NCI-H2196 (cell line): Measurements from ENCODE around the gene ECM1.

Experiments
- DNase-seq: peaks from one replicate; lab custom pipeline; 2025; ENCODE audit not compliant: unreplicated experiment; lab: John Stamatoyannopoulos, UW

ECM1 gene

GRCh38 chr1:150543500-150544143 lies 35.7 kb downstream of the ECM1 start:
- peak; percentile 77 for DNase-seq

- peak; percentile 35 for DNase-seq
Measured at GRCh38 chr1:150544204-150544603, 36.3 kb downstream of the ECM1 start.

- no peak for DNase-seq
Measured at GRCh38 chr1:150545486-150546032, 37.6 kb downstream of the ECM1 start.

- no peak for DNase-seq
Measured at GRCh38 chr1:150546294-150546937, 38.5 kb downstream of the ECM1 start.

- DNase-seq, result no peak
Measured at GRCh38 chr1:150548324-150548631, 40.4 kb downstream of the ECM1 start.

GRCh38 chr1:150548632-150549495 lies 41.0 kb downstream of the ECM1 start, which contains the start of gene ADAMTSL4:
ADAMTSL4 (plus strand) TSS chr1:150549408; CDS start chr1:150552289, 2,881 bp downstream.
- peak; percentile 43 for DNase-seq

- DNase-seq, result no peak
Measured at GRCh38 chr1:150549496-150550221, 41.8 kb downstream of the ECM1 start.

- no peak for DNase-seq
Measured at GRCh38 chr1:150550222-150551050, 42.5 kb downstream of the ECM1 start.

GRCh38 chr1:150551051-150551783 lies 43.3 kb downstream of the ECM1 start:
- DNase-seq, result no peak

GRCh38 chr1:150551784-150552127 lies 43.8 kb downstream of the ECM1 start:
- DNase-seq, result no peak

- DNase-seq, result no peak
Measured at GRCh38 chr1:150552128-150552910, 44.4 kb downstream of the ECM1 start.

- no peak for DNase-seq
Measured at GRCh38 chr1:150552911-150553289, 45.0 kb downstream of the ECM1 start.

- no peak for DNase-seq
Measured at GRCh38 chr1:150553392-150554085, 45.6 kb downstream of the ECM1 start.

GRCh38 chr1:150554086-150554452 lies 46.2 kb downstream of the ECM1 start:
- DNase-seq, result no peak

- no peak for DNase-seq
Measured at GRCh38 chr1:150555198-150555970, 47.5 kb downstream of the ECM1 start.

GRCh38 chr1:150555971-150556865 lies 48.3 kb downstream of the ECM1 start:
- no peak for DNase-seq
